Bronchial epithelial cell (primary cell): Measurements from ENCODE around the gene FHDC1. TPM values are rescaled to one million over a fixed set of nuclear protein-coding genes. Genes with fewer than 3 reads are reported as not detected.

Experiments
- DNase-seq: peaks from one replicate; pipeline ENCODE4 v3.0.0-alpha.2; 2010; ENCODE audit warnings: low read depth
- FAIRE-seq: peaks from 2 replicates; lab custom pipeline; 2011; peaks lifted over from hg19 to GRCh38; lab: Jason Lieb, UNC
- H3K27me3 ChIP-seq: 2 replicates; pipeline ENCODE4 v1.5.1; 2011; ENCODE audit warnings: low read length; ENCODE audit not compliant: control insufficient read depth, insufficient read depth
- H3K36me3 ChIP-seq: 2 replicates; pipeline ENCODE4 v1.5.1; 2011; ENCODE audit warnings: low read length; ENCODE audit not compliant: control insufficient read depth, insufficient read depth
- H3K4me3 ChIP-seq: 2 replicates; pipeline ENCODE4 v1.5.1; 2011; ENCODE audit warnings: mild to moderate bottlenecking, low read depth, low read length, control low read depth
- CTCF ChIP-seq: IDR thresholded peaks from 2 replicates; pipeline ENCODE4 v1.5.1; 2011; ENCODE audit warnings: mild to moderate bottlenecking, moderate library complexity, low read length, control low read depth, inconsistent platforms; ENCODE audit not compliant: insufficient read depth, severe bottlenecking
- total RNA-seq: library from RNA; depleted of rRNA; stranded (reverse); fragments of >200 nt; gene quantifications from 2 replicates; pipeline ENCODE4 v1.2.1, GENCODE V29; 2014

FHDC1 gene
- total RNA-seq, 1 donor from 2014 or later = 0.53 TPM

DNA sequence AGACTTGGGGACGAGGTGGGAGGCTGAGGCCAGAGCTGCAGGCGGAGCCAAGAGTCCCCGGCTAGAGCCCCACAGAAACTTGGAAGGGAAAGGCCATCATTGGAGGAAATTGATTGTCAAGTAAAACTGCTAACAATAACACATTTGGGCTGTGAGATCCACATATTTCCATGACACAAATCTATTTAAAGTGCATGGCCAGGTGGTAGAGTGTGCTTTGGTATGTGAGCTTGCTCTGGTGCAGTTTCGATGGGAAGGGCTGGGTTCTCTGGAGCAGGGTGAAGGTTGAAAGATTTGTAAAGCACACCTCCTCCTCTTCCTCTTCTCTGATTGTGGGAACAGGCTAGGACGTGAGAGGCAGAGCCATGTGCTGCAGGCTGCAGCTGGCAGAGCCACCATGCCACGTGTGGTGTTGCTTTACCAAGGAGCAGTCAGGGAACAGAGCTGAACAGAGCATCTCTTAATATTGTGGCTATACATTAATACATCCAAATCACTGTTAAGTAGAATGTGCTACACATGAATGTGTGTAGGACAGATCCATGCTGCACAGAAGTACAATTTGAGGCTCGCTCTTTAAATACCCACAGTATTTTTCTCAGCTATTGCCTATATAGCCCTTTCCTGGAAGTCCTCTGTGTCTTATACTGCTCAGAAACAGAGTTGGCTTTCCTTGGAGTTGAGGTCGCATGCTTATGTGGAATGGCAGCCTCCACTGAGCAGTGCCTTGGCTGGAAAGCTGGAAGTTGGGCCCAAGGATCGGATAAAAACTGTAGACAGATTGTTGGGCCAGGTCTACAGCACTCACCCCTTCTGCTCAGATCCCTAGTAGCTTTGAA, 37.7 kb downstream of the FHDC1 start:
- Histone ChIP-seq H3K4me3 (no peak overlapping the region), H3K36me3 (peaks cover 5% of the 10 kb centered on the region), H3K27me3 (no peaks in the 10 kb centered on the region)
- DNase-seq = no peak
- peak; percentile 81 for FAIRE-seq
- no peak for TF ChIP-seq CTCF

- Histone ChIP-seq H3K36me3 (peaks cover 5% of the 10 kb centered on the region), H3K27me3 (no peaks in the 10 kb centered on the region), H3K4me3 (no peak overlapping the region)
- no peak for TF ChIP-seq CTCF
- DNase-seq (no peak), FAIRE-seq (no peak)
Measured at GRCh38 chr4:152974468-152975379, 38.6 kb downstream of the FHDC1 start.

- H3K4me3 ChIP-seq = no peak overlapping the region
- DNase-seq (no peak), FAIRE-seq (no peak)
- no peaks in the 10 kb centered on the region for H3K27me3 ChIP-seq
- TF ChIP-seq CTCF = no peak
- peaks cover 5% of the 10 kb centered on the region for H3K36me3 ChIP-seq
Measured at GRCh38 chr4:152975380-152976211, 39.5 kb downstream of the FHDC1 start.

DNA sequence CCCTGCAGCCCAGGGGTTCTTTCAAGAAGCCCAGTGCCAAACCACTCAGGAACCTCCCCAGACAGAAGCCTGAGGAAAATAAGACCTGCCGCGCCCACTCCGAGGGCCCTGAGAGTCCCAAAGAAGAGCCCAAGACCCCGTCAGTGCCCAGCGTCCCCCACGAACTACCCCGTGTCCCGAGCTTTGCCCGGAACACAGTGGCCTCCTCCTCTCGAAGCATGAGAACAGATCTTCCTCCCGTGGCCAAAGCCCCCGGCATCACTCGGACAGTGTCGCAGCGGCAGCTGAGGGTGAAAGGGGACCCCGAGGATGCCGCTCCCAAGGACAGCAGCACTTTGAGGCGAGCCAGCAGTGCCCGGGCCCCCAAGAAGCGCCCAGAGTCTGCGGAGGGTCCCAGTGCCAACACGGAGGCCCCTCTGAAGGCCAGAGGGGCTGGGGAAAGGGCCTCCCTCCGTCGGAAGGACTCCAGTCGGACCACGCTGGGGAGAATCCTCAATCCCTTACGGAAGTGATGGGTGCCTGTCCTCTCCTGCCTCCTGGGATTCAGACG, 40.2 kb downstream of the FHDC1 start:
- no peaks in the 10 kb centered on the region for H3K27me3 ChIP-seq
- H3K4me3 ChIP-seq = no peak overlapping the region
- H3K36me3 ChIP-seq = peaks cover 5% of the 10 kb centered on the region
- DNase-seq = no peak
- no peak for FAIRE-seq
- no peak for TF ChIP-seq CTCF

- Histone ChIP-seq H3K27me3 (no peaks in the 10 kb centered on the region), H3K36me3 (peaks cover 5% of the 10 kb centered on the region), H3K4me3 (no peak overlapping the region)
- DNase-seq = peak; percentile 73
- TF ChIP-seq CTCF = no peak
- peak; percentile 60 for FAIRE-seq
Measured at GRCh38 chr4:152979731-152980330, 43.7 kb downstream of the FHDC1 start.
